Measurements from ENCODE around the gene SYT2. TPM values are rescaled to one million over a fixed set of nuclear protein-coding genes. Genes with fewer than 3 reads are reported as not detected.

SYT2 gene
- total and polyA plus RNA-seq, 9 of the 15 experiments (the other 6 are each of a cell fraction or from before 2014, with no cell fraction given): not detected

- no peaks in the 10 kb centered on the region for H3K9me1 ChIP-seq (ENCODE audit: control insufficient read depth, insufficient read depth, low read length)
- ChIA-PET CTCF (ENCODE audit: low intra/inter-chr PET ratio) (interaction anchor here (0.6 kb wide), 1 partner anchor 145 kb away, joined by 3 read pairs; no protein-coding TSS in a partner anchor), POLR2A (interaction anchor here (1.4 to 3.6 kb wide), 2 partner anchors 10 to 11 kb away, joined by 6 to 13 read pairs; no protein-coding TSS in a partner anchor)
- peaks cover 2 to 31% of the 10 kb centered on the region in 2 experiments; a peak in 3 of 5 replicates for H3K27me3 ChIP-seq (ENCODE audit: control insufficient read depth in 2 of 2, insufficient read depth in 2 of 2, low read length in 2 of 2)
- no peak for DNase-seq (ENCODE audit: extremely low read depth in 1 of 4, low spot score in 3 of 4)
- FAIRE-seq: no peak
- in situ Hi-C loops (cut with MboI): no loop called here
- H4K20me1 ChIP-seq (replicated peaks; ENCODE audit: control insufficient read depth, insufficient read depth, low read length): peaks cover 14% of the 10 kb centered on the region
- ATAC-seq: no peak
- no peak overlapping the region for H3K4me3 ChIP-seq
- intact Hi-C loops (cut with micrococcal nuclease): no loop called here
- WGBS (ENCODE audit: insufficient coverage, low coverage, missing lambda C conversion rate): 2% methylated on average over 3 of the region's 3 CpGs
- H3K9ac ChIP-seq (ENCODE audit: insufficient read depth in 1 of 2, low read depth in 2 of 2, low read length in 2 of 2): no peak overlapping the region
- no peak overlapping the region for H3K27ac ChIP-seq (ENCODE audit: extremely low read depth, low read depth, low read length)
- no TSS peak for BruUV-seq (replicated peaks)
- H3K4me2 ChIP-seq (ENCODE audit: insufficient read depth, low read length): no peak overlapping the region
- H3K36me3 ChIP-seq (ENCODE audit: control insufficient read depth, insufficient read depth, low read length): no peaks in the 10 kb centered on the region
- no peaks in the 10 kb centered on the region for H3K79me2 ChIP-seq (ENCODE audit: control insufficient read depth, insufficient read depth, low read length)
- no peaks in the 10 kb centered on the region for H3K4me1 ChIP-seq (replicated peaks in 1 of 2; ENCODE audit: control insufficient read depth in 2 of 2, insufficient read depth in 2 of 2, low read length in 2 of 2)
- H3K9me3 ChIP-seq (replicated peaks; ENCODE audit: control insufficient read depth, insufficient read depth, low read depth, low read length): no peaks in the 10 kb centered on the region
- H2AFZ ChIP-seq (ENCODE audit: low read depth, low read length): no peak overlapping the region
- TF ChIP-seq ZBTB17 (CRISPR knock-in tag; IDR thresholded peaks at IDR 0.05) (no peak), MBD2 (IDR thresholded peaks at IDR 0.05; ENCODE audit: borderline replicate concordance, low read depth) (no peak), CUX1 (CRISPR knock-in tag; IDR thresholded peaks at IDR 0.05) (no peak), PKNOX1 (IDR thresholded peaks at IDR 0.05) (no peak), HNRNPLL (IDR thresholded peaks at IDR 0.05; ENCODE audit: low read depth, low read length, poor library complexity, severe bottlenecking) (no peak), TCF7 (IDR thresholded peaks at IDR 0.05; ENCODE audit: borderline replicate concordance) (no peak), USF2 (CRISPR knock-in tag; IDR thresholded peaks at IDR 0.05) (no peak), TSC22D4 (tag; IDR thresholded peaks at IDR 0.05) (no peak)
- TF ChIP-seq, protein P1, sequence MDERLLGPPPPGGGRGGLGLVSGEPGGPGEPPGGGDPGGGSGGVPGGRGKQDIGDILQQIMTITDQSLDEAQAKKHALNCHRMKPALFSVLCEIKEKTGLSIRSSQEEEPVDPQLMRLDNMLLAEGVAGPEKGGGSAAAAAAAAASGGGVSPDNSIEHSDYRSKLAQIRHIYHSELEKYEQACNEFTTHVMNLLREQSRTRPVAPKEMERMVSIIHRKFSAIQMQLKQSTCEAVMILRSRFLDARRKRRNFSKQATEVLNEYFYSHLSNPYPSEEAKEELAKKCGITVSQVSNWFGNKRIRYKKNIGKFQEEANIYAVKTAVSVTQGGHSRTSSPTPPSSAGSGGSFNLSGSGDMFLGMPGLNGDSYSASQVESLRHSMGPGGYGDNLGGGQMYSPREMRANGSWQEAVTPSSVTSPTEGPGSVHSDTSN (CRISPR knock-in tag; IDR thresholded peaks at IDR 0.05; ENCODE audit: low read depth): no peak
- TF ChIP-seq, protein P1 (tag; conservative IDR thresholded peaks at IDR 0.05; ENCODE audit: low read depth): no peak
These were observed 113.0 kb downstream of the SYT2 start for GRCh38 chr1:202597090-202597761.
